ENCODE measurements around the gene S100A13.

S100A13 gene

DNA sequence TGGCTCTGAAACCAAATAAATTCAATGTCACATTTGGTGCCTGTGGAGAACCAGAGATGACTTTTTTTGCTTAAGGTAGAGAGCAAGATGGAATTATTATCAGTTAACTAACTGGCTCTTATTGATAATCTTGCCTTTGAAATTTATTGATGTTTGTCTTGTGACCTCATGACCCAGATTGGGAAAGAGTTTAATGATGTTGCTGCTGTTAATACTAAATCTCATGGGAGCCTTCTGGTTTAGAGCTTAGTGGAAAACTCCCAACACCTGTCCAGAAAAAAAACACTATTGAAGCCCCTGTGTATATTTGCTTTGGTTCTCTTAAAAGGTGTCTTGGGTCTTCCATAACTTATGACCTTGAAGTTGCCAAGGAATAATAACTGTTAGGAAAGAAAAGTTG is 16.5 kb upstream of the S100A13 start:
- Histone ChIP-seq H4K20me1 (ENCODE audit: insufficient read depth, low read length) (peaks cover 15% of the 10 kb centered on the region; the same call in 1 of the 2 replicates), H2AFZ (ENCODE audit: low read depth, low read length) (no peak overlapping the region)

GRCh38 chr1:153643100-153643499 is 15.8 kb upstream of the S100A13 start:
- Histone ChIP-seq H3K36me3 (ENCODE audit: insufficient read depth, low read length) (peaks cover 94% of the 10 kb centered on the region), H3K27me3 (ENCODE audit: insufficient read depth, low read length, poor library complexity) (no peaks in the 10 kb centered on the region), H3K9me3 (ENCODE audit: insufficient read depth, low read length, severe bottlenecking) (no peaks in the 10 kb centered on the region), H3K27ac (ENCODE audit: low read length) (no peak overlapping the region), H4K20me1 (ENCODE audit: insufficient read depth, low read length) (peaks cover 17% of the 10 kb centered on the region; the same call in 1 of the 2 replicates), H3K4me3 (ENCODE audit: low read depth in 1 of 2, low read length in 2 of 2) (no peak overlapping the region), H3K9ac (ENCODE audit: low read depth, low read length) (no peak overlapping the region), H2AFZ (ENCODE audit: low read depth, low read length) (no peak overlapping the region), H3K4me1 (ENCODE audit: insufficient read depth, low read length) (peaks cover 7% of the 10 kb centered on the region; the same call in 1 of the 2 replicates), H3K4me2 (ENCODE audit: insufficient read depth, low read length) (no peak overlapping the region), H3K79me2 (ENCODE audit: insufficient read depth, low read length) (peaks cover 46% of the 10 kb centered on the region)
- ATAC-seq (ENCODE audit: insufficient read depth, low read depth) (no peak), DNase-seq (no peak)
- TF ChIP-seq, protein P1, sequence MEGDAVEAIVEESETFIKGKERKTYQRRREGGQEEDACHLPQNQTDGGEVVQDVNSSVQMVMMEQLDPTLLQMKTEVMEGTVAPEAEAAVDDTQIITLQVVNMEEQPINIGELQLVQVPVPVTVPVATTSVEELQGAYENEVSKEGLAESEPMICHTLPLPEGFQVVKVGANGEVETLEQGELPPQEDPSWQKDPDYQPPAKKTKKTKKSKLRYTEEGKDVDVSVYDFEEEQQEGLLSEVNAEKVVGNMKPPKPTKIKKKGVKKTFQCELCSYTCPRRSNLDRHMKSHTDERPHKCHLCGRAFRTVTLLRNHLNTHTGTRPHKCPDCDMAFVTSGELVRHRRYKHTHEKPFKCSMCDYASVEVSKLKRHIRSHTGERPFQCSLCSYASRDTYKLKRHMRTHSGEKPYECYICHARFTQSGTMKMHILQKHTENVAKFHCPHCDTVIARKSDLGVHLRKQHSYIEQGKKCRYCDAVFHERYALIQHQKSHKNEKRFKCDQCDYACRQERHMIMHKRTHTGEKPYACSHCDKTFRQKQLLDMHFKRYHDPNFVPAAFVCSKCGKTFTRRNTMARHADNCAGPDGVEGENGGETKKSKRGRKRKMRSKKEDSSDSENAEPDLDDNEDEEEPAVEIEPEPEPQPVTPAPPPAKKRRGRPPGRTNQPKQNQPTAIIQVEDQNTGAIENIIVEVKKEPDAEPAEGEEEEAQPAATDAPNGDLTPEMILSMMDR (IDR thresholded peaks at IDR 0.05; ENCODE audit: borderline replicate concordance, extremely low read depth, low read length, poor library complexity, severe bottlenecking), result no peak
- no peak for TF ChIP-seq EZH2 (IDR thresholded peaks at IDR 0.05; ENCODE audit: borderline replicate concordance, low read depth, low read length, severe bottlenecking)

More for the DNA sequence above, 16.5 kb upstream of the S100A13 start:
- H3K9ac ChIP-seq (ENCODE audit: low read depth, low read length), result no peak overlapping the region
- DNase-seq (no peak), ATAC-seq (ENCODE audit: insufficient read depth, low read depth) (no peak)
- no peak overlapping the region for H3K4me2 ChIP-seq (ENCODE audit: insufficient read depth, low read length)
- no peaks in the 10 kb centered on the region for H3K9me3 ChIP-seq (ENCODE audit: insufficient read depth, low read length, severe bottlenecking)
- no peak overlapping the region for H3K27ac ChIP-seq (ENCODE audit: low read length)
- H3K27me3 ChIP-seq (ENCODE audit: insufficient read depth, low read length, poor library complexity), result no peaks in the 10 kb centered on the region
- H3K36me3 ChIP-seq (ENCODE audit: insufficient read depth, low read length), result peaks cover 87% of the 10 kb centered on the region
- peaks cover 7% of the 10 kb centered on the region; the same call in 1 of the 2 replicates for H3K4me1 ChIP-seq (ENCODE audit: insufficient read depth, low read length)
- peaks cover 40% of the 10 kb centered on the region for H3K79me2 ChIP-seq (ENCODE audit: insufficient read depth, low read length)
- H3K4me3 ChIP-seq (ENCODE audit: low read depth in 1 of 2, low read length in 2 of 2), result no peak overlapping the region
- no peak for TF ChIP-seq EZH2 (IDR thresholded peaks at IDR 0.05; ENCODE audit: borderline replicate concordance, low read depth, low read length, severe bottlenecking)
- TF ChIP-seq, protein P1 (IDR thresholded peaks at IDR 0.05; ENCODE audit: borderline replicate concordance, extremely low read depth, low read length, poor library complexity, severe bottlenecking), result no peak

DNA sequence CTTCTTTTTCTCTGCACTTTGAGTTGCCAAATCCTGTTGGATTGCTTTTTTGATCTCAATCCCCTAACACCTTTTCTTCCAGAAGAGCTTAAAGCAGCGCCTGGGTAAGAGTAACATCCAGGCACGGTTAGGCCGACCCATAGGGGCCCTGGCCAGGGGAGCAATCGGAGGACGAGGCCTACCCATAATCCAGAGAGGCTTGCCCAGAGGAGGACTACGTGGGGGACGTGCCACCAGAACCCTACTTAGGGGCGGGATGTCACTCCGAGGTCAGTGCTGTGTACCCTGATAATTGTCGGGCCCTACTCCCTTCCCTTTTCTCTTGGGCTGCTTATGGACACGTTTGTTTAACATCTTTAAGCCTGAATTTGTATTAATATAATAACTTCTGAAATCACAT is 14.9 kb upstream of the S100A13 start:
- H3K36me3 ChIP-seq (ENCODE audit: insufficient read depth, low read length), result peaks cover 100% of the 10 kb centered on the region
- H3K4me1 ChIP-seq (ENCODE audit: insufficient read depth, low read length), result peaks cover 8% of the 10 kb centered on the region
- H3K4me2 ChIP-seq (ENCODE audit: insufficient read depth, low read length), result no peak overlapping the region; the same call in 1 of the 2 replicates
- no peak overlapping the region for H3K9ac ChIP-seq (ENCODE audit: low read depth, low read length)
- DNase-seq, result no peak
- H2AFZ ChIP-seq (ENCODE audit: low read depth, low read length), result no peak overlapping the region
- no peak overlapping the region for H3K27ac ChIP-seq (ENCODE audit: low read length)
- H3K9me3 ChIP-seq (ENCODE audit: insufficient read depth, low read length, severe bottlenecking), result no peaks in the 10 kb centered on the region
- H4K20me1 ChIP-seq (ENCODE audit: insufficient read depth, low read length), result peaks cover 19% of the 10 kb centered on the region; the same call in 1 of the 2 replicates
- H3K4me3 ChIP-seq (ENCODE audit: low read depth in 1 of 2, low read length in 2 of 2), result no peak overlapping the region
- H3K27me3 ChIP-seq (ENCODE audit: insufficient read depth, low read length, poor library complexity), result no peaks in the 10 kb centered on the region
- no peak for ATAC-seq (ENCODE audit: insufficient read depth, low read depth)
- H3K79me2 ChIP-seq (ENCODE audit: insufficient read depth, low read length), result peaks cover 55% of the 10 kb centered on the region
- TF ChIP-seq EZH2 (IDR thresholded peaks at IDR 0.05; ENCODE audit: borderline replicate concordance, low read depth, low read length, severe bottlenecking), result no peak
- TF ChIP-seq, protein P1 (IDR thresholded peaks at IDR 0.05; ENCODE audit: borderline replicate concordance, extremely low read depth, low read length, poor library complexity, severe bottlenecking), result no peak
